HG02840 (cell line): ENCODE measurements around the gene INSYN1.
"Not testable (repeated sequence)": the region's sequence is repeated elsewhere in the genome, so short reads cannot be mapped to it uniquely, and the experiment has no call there.

ENCODE experiments used
- ATAC-seq: cut with Tn5 transposase; IDR thresholded peaks from one replicate; pipeline ENCODE4 v1.9.1; 2021; ENCODE audit warnings: mild to moderate bottlenecking, moderate library complexity, moderate number of reproducible peaks; ENCODE audit not compliant: unreplicated experiment, low FRiP score

INSYN1 gene

DNA sequence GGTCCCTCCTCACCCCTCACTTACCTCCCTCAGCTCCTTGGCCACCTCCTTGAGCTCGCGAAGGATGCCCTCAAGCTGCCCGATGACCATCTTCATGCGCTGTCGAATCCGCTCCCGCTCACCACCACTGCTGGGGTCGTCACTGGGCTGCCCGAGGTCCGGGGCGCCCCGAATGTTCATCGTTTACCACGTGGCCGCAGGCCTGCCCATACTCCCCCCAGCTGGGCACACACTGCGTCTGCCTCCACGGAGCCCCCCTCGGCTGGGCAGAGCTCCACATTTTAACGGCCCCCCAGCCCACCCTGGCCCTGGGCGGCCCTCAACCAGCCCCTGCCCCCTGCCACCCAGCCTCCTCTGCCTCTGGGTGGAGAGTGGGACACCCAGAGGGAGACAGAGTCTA is 2.2 kb downstream of the INSYN1 start:
- no peak for ATAC-seq

DNA sequence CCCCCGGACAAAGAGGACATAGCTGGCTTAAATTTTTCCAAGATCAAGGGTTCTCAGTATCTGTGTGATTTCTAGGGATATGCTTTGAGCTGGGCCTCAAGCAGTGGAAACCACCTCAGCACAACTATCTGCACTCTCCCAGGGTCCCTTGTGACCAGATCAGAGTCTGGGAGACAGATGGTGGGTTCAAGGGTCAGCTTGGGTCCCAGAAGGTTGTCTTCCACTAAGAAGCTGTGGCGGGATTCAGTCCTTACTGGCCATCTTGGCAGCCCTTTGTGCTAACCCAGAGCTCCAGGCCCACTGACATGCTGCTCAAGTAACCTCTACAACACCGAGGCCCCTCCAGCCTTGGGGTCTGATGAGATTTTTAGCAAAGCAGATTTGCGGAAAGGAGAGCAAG is 2.7 kb downstream of the INSYN1 start:
- no peak for ATAC-seq

DNA sequence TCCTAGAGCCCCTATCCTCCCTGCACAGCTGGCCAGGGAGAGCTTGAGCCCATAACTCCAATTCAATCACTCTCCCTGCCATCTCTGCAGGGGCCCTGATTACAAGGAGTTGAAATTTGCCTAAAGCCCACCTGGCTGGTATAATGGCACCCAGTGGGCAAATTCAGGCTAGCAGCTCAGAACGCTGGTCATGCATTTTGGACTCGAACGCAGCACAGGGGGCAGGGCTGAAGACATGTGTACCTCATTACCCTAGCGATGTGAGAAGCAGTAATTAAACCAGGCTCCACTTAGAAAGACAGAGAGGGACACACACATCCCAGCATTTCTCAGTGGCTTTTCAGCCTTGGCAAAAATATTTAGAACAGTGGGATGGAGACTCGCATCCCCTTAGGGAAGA is 3.2 kb downstream of the INSYN1 start:
- ATAC-seq = no peak

DNA sequence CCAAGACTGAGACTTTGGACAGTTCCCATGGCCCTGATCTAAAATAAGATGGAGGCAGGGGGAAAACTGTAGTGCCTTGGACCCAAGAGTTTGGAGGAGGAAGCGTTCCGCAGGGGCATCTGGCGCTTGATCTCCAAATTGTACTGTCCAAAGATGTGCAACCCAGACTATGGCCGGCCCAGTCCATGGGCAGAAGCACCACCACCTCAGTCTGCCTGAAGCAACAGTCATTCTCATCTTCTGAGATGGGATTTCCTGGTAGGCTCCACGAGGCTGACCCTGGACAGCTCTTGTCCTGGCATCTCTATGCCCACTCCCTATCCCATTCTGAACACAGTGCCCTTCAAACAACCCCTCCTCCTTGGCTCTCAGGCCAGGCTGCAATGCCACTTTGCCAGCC is 3.6 kb downstream of the INSYN1 start:
- no peak for ATAC-seq

DNA sequence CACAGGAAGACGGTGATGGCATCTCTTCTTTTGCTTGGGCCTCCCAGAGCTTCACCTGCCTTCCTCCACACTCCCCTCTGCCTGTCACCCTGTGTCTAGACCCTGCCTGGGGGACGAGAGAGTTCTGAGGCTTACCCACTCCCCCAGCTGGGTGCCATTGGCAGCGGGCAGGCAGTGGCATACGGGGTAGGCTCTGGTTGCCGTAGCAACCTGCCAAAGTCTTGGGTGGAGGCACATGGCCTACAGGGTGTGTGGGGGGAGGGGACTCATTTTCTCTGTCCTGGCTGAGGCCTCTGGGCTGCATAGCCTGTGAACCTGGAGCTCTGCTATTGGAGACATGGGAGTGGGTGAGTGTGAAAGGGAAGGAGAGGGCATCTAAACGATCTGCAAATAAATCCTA is 4.4 kb downstream of the INSYN1 start:
- ATAC-seq = no peak

DNA sequence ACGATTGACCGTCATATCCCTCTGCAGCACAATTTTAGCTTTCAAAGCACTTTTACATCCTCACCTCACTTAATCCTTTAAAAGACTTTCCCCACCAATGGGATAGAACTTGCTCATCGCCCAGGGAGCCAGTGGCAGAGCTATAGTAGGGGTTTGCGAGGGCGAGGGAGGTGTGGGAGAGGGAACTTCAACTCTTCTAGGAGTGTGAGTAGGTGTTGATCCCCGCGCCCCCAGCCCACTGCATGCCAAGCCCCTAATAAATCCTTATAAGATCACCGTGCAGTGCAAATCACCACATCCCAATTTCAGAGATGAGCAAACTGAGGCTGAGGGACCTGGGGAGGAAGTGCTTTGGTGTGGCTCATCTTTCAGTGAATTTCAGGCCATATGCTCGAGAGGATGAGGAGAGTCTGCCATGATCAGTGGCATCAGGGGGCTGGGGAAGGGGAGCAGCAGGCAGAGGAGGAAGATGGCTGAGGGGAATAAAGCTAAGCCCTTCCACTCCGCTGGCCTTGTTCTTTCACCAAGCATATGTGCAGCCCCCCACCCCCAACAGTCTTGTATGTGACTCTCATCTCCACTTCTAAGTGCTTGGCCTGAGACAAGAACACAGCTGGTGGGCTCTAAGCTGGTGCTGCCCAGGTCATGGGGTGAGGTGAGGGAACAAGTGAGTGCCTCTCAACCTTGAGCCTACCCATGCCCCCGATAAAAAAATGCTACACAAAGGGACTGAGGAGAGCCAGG is 5.1 kb downstream of the INSYN1 start:
- ATAC-seq = no peak

DNA sequence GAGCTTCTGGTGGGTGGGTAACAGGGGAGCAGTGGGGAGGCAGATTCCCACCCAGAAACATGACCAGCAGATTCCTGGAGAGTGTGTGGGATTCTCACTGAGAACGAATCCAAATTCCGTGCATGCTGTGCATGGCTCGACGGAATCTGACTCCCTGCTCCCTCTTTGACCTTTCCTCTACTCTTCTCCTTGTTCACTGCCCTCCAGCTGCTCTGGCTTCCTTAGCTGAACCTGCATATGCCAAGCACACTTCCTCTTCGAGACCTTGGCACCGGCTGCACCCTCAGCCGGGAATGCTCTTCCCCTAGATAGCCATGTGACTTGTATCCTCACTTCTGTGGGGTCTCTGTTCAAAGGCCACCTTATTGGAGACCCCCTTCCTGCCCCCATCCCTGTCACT is 6.3 kb downstream of the INSYN1 start:
- no peak for ATAC-seq

DNA sequence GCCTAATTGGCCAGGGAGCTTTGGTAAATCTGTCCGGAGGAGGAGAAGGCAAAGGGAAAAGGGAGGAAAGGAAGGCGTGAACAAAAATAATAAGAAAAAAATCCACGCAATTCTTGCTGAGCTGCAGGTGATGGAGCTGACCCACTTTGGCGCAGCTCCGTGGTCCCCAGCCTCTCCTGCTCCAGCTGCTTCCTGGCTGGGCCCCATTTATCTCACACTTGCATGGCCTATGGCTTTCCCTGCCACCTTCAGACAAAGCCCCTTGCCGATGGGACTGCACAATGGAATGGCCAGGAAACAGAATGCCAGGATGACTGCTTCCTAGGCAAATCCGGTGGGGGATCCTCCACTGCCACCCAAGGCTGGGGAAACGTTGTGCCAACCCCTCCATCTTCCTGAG is 6.9 kb downstream of the INSYN1 start:
- no peak for ATAC-seq

DNA sequence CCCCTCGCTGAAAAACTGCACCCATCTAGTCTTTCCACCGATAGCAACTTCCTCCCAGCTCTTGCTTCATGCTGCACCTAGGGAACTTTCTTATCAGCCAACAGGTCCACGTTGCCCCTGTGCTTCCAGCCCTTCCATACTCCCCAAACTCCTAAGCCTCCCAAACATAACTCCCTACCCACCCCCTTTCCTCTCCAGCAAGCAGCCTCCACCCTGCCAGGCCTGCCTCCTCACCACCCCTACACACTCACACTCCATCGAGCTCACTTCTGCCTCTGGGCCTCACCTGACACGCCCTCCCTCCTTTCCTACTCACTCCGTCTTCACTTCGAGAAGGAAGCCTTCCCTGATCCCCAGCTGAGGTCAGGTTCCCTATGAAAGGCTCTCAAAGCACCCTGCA is 8.1 kb downstream of the INSYN1 start:
- ATAC-seq = no peak

DNA sequence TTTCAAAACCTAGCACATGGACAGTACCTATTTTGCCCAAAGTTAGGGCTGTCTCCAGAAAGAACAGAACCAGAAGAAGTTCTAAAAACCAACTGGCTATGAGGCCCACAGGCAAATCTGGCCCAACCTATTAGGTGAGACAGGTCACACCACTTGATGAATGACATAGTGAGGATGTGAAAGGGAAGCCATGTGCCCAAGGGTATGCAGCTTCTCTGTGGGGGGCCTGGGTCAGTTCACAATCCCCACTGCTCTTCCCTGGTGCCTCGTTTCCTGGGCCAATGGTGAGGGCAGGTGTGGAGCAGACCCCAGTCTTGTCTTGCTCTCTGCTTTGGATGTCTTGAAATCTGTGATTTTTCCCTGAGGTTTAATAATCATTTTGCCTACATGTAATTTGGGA is 8.9 kb downstream of the INSYN1 start:
- no peak for ATAC-seq

DNA sequence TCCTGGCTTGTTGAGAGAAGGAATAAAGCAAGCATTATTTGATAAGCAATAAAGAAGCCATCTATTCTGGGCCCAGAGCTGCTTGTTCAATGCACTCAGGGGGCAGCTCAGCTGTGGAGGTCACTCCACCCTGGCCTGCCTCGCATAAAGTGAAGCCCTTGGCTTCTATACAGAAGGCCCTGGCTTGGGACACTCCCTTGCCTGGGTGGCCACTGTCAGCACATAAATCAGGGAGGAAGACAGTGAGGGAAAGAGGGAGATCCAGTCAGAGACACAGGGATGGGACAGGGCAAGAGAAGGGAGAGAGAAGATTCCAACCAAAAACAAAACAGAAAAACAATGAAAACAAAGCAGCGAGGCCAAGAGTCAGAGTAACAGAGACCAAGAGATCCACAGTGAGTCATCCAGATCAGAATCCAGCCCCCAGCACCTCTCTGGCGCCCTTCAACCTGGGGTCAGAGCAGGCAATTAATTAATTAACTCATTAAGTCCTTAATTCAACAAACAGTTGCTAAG is 11.8 kb downstream of the INSYN1 start:
- ATAC-seq = no peak

DNA sequence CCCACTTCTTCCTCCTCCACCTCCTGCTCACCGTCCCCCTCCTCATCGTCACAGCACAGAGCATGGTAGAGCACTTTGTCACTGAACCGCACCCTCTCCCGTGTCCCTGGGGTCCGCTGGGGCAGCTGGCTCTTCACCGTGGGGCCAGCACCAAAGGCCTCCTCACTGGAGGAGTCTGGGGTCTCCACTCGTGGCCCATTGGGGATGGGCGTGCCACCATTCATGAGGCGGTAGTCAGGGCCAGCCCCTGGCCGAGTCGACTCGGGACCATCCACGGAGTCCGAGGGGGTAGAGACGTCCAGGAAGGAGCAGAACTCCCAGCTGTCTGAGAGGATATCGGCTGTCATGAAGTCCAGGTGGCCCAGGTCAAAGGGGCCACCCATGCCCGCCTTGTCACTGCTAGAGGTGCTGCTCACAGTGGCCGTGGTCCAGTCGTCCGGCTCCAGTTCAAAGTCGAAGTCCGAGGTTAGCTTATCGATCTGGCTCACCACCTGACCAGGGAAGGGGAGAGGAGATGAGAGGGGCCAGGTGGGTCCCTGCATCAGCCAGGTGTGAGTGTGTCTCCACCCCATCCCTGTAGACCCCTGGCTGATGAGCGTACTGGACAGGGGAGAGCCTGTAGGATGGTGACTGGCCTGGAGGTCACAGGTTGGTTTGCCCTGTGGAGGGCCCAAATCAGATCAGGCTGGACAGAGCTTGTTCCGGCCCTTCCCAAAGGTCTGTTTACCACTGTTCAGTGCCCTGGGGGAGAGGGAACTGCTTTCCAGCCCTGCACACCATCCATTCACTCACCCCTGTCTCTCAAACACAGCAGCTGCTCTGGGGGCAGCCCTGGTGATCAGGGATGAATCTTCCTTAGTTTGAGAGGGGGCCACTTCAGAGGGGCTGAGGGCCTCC is 12.8 kb downstream of the INSYN1 start:
- no peak for ATAC-seq

DNA sequence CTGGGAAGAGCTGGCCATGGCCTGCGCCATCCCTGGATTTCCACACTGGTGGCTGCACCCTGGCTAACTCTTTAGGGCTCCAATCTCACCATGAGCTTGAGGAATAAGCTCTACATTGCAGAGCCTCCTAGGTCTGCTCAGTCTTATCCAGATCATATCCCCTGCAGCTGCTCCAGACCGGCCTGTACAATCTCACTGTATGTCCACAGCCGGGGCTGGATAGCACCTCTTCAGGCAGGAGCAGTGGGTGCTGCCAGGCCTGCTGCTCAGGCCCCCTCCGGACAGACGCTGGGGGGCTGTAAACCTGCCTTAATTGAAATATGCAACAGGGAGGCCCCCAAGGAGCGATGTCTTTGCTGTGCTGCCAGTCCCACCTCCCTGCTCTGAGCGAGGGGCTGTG is 15.6 kb downstream of the INSYN1 start:
- no peak for ATAC-seq

DNA sequence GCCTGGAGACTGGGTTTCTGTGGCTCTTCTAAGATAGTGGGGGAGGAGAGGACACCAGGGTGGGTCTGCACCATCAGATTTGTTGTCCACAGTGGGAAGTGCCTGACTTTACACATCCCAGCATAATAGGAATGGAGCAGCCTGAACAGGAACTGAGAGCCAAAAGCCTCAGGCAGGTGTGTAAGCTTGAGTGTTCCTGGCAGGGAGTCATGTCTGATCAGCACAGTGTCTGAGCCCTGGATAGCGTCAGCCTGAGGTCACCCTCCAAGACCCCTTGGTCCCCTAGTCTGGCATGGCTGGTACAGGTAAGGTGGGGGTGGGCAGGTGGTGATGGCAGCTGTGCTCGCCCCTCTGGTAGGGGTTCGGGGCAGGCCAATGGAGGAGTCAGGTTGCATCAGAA is 20.2 kb downstream of the INSYN1 start:
- ATAC-seq = no peak

DNA sequence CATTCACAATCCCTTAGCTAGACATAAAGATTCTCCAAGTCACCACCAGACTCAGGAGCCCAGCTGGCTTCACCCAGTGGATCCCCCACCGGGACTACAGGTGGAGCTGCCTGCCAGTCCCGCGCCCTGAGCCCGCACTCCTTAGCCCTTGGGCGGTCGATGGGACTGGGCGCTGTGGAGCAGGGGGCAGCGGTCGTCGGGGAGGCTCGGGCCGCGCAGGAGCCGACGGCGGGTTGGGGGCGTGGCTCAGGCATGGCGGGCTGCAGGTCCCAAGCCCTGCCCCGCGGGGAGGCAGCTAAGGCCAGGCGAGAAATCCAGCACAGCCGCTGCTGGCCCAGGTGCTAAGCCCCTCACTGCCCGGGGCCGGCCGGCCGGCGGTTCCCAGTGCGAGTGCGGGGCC is 21.1 kb downstream of the INSYN1 start:
- ATAC-seq = not testable (repeated sequence)

DNA sequence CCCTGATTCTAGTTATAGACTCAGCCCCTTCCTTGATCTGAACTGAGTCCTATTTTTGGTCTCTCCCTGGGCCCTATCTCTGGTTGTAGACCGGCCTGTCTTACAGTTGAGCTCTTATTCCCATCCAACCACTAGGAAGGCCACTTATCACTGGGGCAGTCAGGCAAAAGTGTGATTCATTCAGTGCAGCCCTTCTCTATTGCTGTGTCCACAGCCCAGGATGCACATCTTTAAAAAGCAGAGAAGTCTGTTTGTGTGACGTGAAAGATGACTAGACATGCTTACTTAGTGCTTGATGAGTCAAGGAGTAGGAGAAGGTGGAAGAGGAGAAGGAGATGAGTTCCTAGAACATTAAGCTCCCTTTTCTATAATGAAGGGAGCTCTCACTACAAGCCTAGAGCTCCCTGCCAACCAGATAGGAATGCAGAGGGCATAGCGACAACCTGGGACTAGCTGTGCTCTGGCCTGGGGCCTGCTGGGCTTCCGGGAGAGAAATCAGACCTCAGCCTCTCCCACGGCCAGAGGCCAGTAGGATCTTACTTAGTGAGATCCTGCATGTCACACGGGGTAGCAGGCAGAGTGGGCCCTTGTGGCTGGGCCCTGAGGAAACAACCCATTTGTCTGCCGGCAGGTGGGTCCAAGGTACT is 25.7 kb downstream of the INSYN1 start:
- no peak for ATAC-seq

DNA sequence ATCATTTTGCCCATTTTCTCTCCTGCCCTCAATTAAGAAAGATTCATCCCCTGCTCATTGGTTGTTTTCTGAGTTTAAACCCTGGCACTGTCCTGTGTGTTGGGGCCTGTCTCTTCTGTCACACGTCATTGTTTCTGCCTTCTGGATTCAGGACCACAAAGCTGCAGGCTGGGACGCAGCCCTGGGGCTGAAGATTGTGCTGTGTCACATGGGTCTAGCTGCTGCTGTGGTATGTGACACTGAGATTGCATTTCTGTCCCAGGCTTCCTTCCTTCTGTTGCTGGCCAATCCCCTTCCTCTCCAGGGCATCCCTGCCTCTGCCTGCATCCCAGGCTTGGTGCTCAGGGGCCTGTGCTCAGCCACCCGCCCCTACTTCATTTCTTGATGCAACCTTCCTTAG is 28.9 kb downstream of the INSYN1 start:
- ATAC-seq = no peak

DNA sequence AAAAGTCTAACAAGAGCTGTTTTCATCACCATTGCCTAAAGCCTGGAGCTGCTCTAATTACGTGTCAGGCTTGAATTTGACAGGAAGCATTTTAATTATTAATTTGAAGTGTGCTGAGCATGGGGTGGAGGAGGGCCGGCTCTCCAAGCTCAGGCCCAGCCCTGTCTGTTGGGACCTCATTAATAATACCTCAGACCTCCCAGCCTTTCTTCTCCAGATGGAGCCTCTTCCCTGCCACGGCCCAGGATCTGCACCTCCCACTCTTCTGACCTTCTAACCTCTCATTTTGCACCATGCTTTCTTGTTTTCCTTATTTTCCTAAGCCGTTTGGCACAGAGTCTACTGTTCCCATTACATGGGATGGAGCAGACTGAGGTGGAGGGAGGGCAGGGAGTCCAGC is 30.0 kb downstream of the INSYN1 start:
- no peak for ATAC-seq

DNA sequence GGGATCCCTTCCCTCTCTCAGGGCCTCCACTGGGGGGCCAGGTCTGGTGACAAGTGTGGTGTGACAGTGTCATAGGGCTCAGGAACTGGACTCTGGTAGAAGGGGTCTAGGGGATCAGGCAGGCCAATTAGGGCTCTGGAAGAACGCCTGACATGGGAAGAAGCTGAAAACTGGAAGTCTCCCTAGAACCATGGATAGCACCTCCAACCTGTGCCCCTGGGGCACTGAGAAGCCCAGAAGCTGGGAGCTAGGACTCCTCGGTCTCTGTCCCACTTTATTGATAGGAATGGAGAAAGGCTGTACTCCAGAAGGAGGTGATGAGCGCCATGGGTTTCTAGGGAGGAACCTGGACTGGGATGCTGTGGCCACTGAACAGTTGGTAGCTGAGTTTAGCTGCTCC is 30.7 kb downstream of the INSYN1 start:
- no peak for ATAC-seq

DNA sequence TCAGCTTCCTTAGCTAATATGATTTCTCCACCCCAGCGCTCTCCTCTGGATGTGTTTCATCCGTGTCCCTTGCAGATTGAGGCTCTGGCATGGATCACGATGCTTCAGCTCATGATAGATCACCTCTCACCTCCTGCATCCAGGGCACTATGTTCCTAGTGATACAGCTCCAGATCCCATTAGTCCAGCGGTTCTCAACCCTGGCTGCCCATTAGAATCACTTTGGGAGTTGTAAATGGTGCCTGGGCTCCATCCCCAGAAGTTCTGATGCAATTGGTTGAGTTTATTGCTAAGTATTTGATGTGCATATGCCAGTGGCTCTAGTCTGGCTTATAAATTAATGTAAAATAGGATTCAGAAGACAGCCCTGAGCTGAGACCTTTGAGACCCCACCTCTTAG is 34.5 kb downstream of the INSYN1 start:
- ATAC-seq = no peak

DNA sequence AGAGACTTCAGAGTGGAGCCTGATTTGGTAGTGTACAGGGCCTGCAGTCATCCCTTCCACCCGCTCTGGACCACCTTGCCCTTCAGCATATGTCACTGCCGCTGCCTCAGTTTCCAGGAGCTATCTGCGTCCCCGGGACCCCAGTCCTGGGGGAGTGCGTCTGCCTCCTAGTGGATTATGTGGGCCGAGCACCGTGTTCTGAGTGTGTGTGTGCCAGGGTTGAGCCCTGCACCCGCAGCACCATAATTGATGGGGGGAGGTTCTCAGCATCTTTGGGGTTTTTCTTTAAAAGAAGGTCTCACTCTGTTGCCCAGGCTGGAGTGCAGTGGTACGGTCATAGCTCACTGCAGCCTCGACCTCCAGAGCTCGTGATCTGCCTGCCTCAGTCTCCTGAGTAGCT is 35.3 kb downstream of the INSYN1 start:
- ATAC-seq = no peak
